H9 (cell line): ENCODE results near the gene PRKAG2. TPM values are rescaled to one million over a fixed set of nuclear protein-coding genes. Genes with fewer than 3 reads are reported as not detected.

ENCODE experiments used
- DNase-seq: peaks from one replicate; pipeline ENCODE4 v3.0.0-alpha.2; 2017
- H2AFZ ChIP-seq: one replicate; pipeline ENCODE4 v1.6.1; 2013; ENCODE audit warnings: mild to moderate bottlenecking, low read length, control low read depth, moderate library complexity
- H2AK5ac ChIP-seq: 2 replicates; pipeline ENCODE4 v1.6.1; 2013; ENCODE audit warnings: low read length, control low read depth, mixed read lengths; ENCODE audit not compliant: insufficient read length
- H2BK120ac ChIP-seq: one replicate; pipeline ENCODE4 v1.6.1; 2013; ENCODE audit warnings: low read depth, mild to moderate bottlenecking, low read length, control low read depth, inconsistent platforms; ENCODE audit not compliant: poor library complexity, severe bottlenecking
- H2BK12ac ChIP-seq: 2 replicates; pipeline ENCODE4 v1.6.1; 2013; ENCODE audit warnings: low read length, control low read depth, mixed read lengths, low read depth; ENCODE audit not compliant: insufficient read length
- H2BK15ac ChIP-seq: 2 replicates; pipeline ENCODE4 v1.6.1; 2013; ENCODE audit warnings: low read depth, low read length, control low read depth
- H2BK20ac ChIP-seq: one replicate; pipeline ENCODE4 v1.6.1; 2013; ENCODE audit warnings: low read depth, mild to moderate bottlenecking, low read length, control low read depth, inconsistent platforms; ENCODE audit not compliant: poor library complexity, severe bottlenecking
- H2BK5ac ChIP-seq: 2 replicates; pipeline ENCODE4 v1.6.1; 2013; ENCODE audit warnings: low read length, control low read depth, mixed read lengths; ENCODE audit not compliant: insufficient read length
- H3K14ac ChIP-seq: 2 replicates; pipeline ENCODE4 v1.6.1; 2013; ENCODE audit warnings: low read length, control low read depth; ENCODE audit not compliant: insufficient read depth
- H3K18ac ChIP-seq: 2 replicates; pipeline ENCODE4 v1.6.1; 2013; ENCODE audit warnings: low read depth, mild to moderate bottlenecking, mixed read lengths, low read length, control low read depth; ENCODE audit not compliant: insufficient read length
- H3K23ac ChIP-seq: 2 replicates; pipeline ENCODE4 v1.6.1; 2013; ENCODE audit warnings: low read length, control low read depth, mixed read lengths, low read depth; ENCODE audit not compliant: insufficient read length
- H3K23me2 ChIP-seq: 2 replicates; pipeline ENCODE4 v1.6.1; 2013; ENCODE audit warnings: low read depth, mild to moderate bottlenecking, mixed read lengths, low read length, control low read depth; ENCODE audit not compliant: insufficient read length, poor library complexity, severe bottlenecking
- H3K27ac ChIP-seq: 2 replicates; pipeline ENCODE4 v1.5.1; 2013; ENCODE audit warnings: low read length, control low read depth, mixed read lengths, low read depth; ENCODE audit not compliant: insufficient read length
- H3K27me3 ChIP-seq: 2 replicates; pipeline ENCODE4 v1.6.1; 2013; ENCODE audit warnings: low read length, control low read depth, inconsistent platforms; ENCODE audit not compliant: insufficient read depth
- H3K4ac ChIP-seq: 2 replicates; pipeline ENCODE4 v1.6.1; 2013; ENCODE audit warnings: low read depth, mild to moderate bottlenecking, control low read depth, inconsistent platforms, low read length, moderate library complexity
- H3K4me1 ChIP-seq: 2 replicates; pipeline ENCODE4 v1.6.1; 2013; ENCODE audit warnings: low read length, control low read depth, inconsistent platforms; ENCODE audit not compliant: insufficient read depth
- H3K4me2 ChIP-seq: 2 replicates; pipeline ENCODE4 v1.6.1; 2013; ENCODE audit warnings: low read length, control low read depth, mixed read lengths; ENCODE audit not compliant: insufficient read length, insufficient read depth
- H3K56ac ChIP-seq: 2 replicates; pipeline ENCODE4 v1.6.1; 2013; ENCODE audit warnings: low read depth, mild to moderate bottlenecking, mixed read lengths, low read length, control low read depth; ENCODE audit not compliant: insufficient read length
- H3K79me1 ChIP-seq: 2 replicates; pipeline ENCODE4 v1.6.1; 2013; ENCODE audit warnings: low read depth, mild to moderate bottlenecking, moderate library complexity, low read length, control low read depth, inconsistent platforms; ENCODE audit not compliant: insufficient read depth, poor library complexity, severe bottlenecking
- H3K79me2 ChIP-seq: 2 replicates; pipeline ENCODE4 v1.6.1; 2013; ENCODE audit warnings: low read length, control low read depth, inconsistent platforms; ENCODE audit not compliant: insufficient read depth
- H3K9ac ChIP-seq: 2 replicates; pipeline ENCODE4 v1.6.1; 2013; ENCODE audit warnings: low read length, control low read depth, mixed read lengths; ENCODE audit not compliant: insufficient read length; ENCODE audit errors: extremely low read depth
- H3K9me3 ChIP-seq: one replicate; pipeline ENCODE4 v1.6.1; 2013; ENCODE audit warnings: low read depth, low read length, inconsistent platforms; ENCODE audit not compliant: control insufficient read depth
- H3T11ph ChIP-seq: one replicate; pipeline ENCODE4 v1.6.1; 2013; ENCODE audit warnings: mild to moderate bottlenecking, low read length, control low read depth, inconsistent platforms
- H4K20me1 ChIP-seq: one replicate; pipeline ENCODE4 v1.6.1; 2013; ENCODE audit not compliant: control insufficient read depth, insufficient read length, insufficient read depth
- H4K5ac ChIP-seq: 2 replicates; pipeline ENCODE4 v1.6.1; 2013; ENCODE audit warnings: low read depth, mild to moderate bottlenecking, mixed read lengths, low read length, control low read depth; ENCODE audit not compliant: insufficient read length
- H4K8ac ChIP-seq: replicated peaks from 2 replicates; pipeline ENCODE4 v1.6.1; 2013; ENCODE audit warnings: low read length, control low read depth, mixed read lengths, low read depth; ENCODE audit not compliant: insufficient read length
- H4K91ac ChIP-seq: 2 replicates; pipeline ENCODE4 v1.6.1; 2013; ENCODE audit warnings: low read depth, mild to moderate bottlenecking, moderate library complexity, mixed read lengths, low read length, control low read depth; ENCODE audit not compliant: insufficient read length
- H3K27ac Mint-ChIP-seq, 3 experiments: 2 replicates in 2 of 3; 3 replicates in 1 of 3; pipeline ENCODE4 v1.8.0; 2020 to 2021; ENCODE audit warnings: mixed read lengths in 3 of 3, mild to moderate bottlenecking in 1 of 3, moderate library complexity in 1 of 3
- H3K27me3 Mint-ChIP-seq: 2 replicates; pipeline ENCODE4 v1.8.0; 2021; ENCODE audit warnings: low read depth, mild to moderate bottlenecking, moderate library complexity, mixed read lengths
- H3K36me3 Mint-ChIP-seq, 3 experiments: 2 replicates in 2 of 3; 3 replicates in 1 of 3; pipeline ENCODE4 v1.8.0; 2020 to 2021; ENCODE audit warnings: low read depth in 3 of 3, mixed read lengths in 3 of 3; ENCODE audit not compliant: insufficient read depth in 1 of 3
- H3K4me1 Mint-ChIP-seq, 2 experiments: 2 replicates each; pipeline ENCODE4 v1.8.0; 2020; ENCODE audit warnings: mixed read lengths in 2 of 2
- H3K4me3 Mint-ChIP-seq, 2 experiments: 2 replicates in 1 of 2; 3 replicates in 1 of 2; pipeline ENCODE4 v1.8.0; 2020 to 2021; ENCODE audit warnings: mild to moderate bottlenecking in 2 of 2, mixed read lengths in 2 of 2, moderate library complexity in 1 of 2
- H3K9me3 Mint-ChIP-seq, 2 experiments: 2 replicates in 1 of 2; 3 replicates in 1 of 2; pipeline ENCODE4 v1.8.0; 2020; ENCODE audit warnings: mild to moderate bottlenecking in 2 of 2, mixed read lengths in 2 of 2, moderate library complexity in 1 of 2
- whole genome bisulfite sequencing: extraction: QIAGEN DNeasy Blood & Tissue Kit; methylation state at CpG from one replicate; pipeline ENCODE4 v1.1.7; 2013; ENCODE audit warnings: missing lambda C conversion rate, low lambda C conversion rate, mixed read lengths; ENCODE audit not compliant: insufficient read length; ENCODE audit errors: extremely low coverage; 5-methylcytosine and 5-hydroxymethylcytosine counted together
- total RNA-seq: library from RNA; stranded (reverse); gene quantifications from 2 replicates; pipeline ENCODE4 v1.2.1, GENCODE V29; 2021
- TF ChIP-seq, protein P1 (sequence below): fragments of 200-600 bp; sonication (generic); conservative IDR thresholded peaks from 3 replicates; pipeline ENCODE4 v1.8.0; 2021; ENCODE audit warnings: antibody characterized with exemption, mild to moderate bottlenecking

PRKAG2 gene
- total RNA-seq, 1 experiment from 2014 or later = 11.8 TPM

- Mint-ChIP-seq H3K27me3 (no peaks in the 10 kb centered on the region; the same call in 1 of the 2 replicates), H3K27ac (no peak overlapping the region; a peak in 1 of 7 replicates), H3K4me1 (peaks cover 22 to 24% of the 10 kb centered on the region in 2 experiments), H3K9me3 (no peaks in the 10 kb centered on the region; a peak in 1 of 5 replicates), H3K4me3 (no peak overlapping the region), H3K36me3 (no peaks in the 10 kb centered on the region)
- Histone ChIP-seq H3K4me2 (no peak overlapping the region), H3K23me2 (no peaks in the 10 kb centered on the region), H4K20me1 (no peaks in the 10 kb centered on the region), H4K8ac (no peak overlapping the region), H2BK12ac (no peak overlapping the region), H2BK120ac (no peak overlapping the region), H3K23ac (no peak overlapping the region), H2BK20ac (no peak overlapping the region), H3K79me1 (no peaks in the 10 kb centered on the region), H3K18ac (no peak overlapping the region), H4K5ac (no peak overlapping the region), H3K9me3 (no peaks in the 10 kb centered on the region), H3K4me1 (no peaks in the 10 kb centered on the region; the same call in 1 of the 2 replicates), H2BK5ac (no peak overlapping the region), H3K79me2 (no peaks in the 10 kb centered on the region), H3K9ac (no peak overlapping the region), H3K56ac (no peak overlapping the region), H3K4ac (no peak overlapping the region), H3T11ph (no peak overlapping the region), H2AFZ (no peak overlapping the region), H2AK5ac (no peak overlapping the region), H4K91ac (no peak overlapping the region), H3K27me3 (no peaks in the 10 kb centered on the region), H3K27ac (no peak overlapping the region), H3K14ac (no peak overlapping the region), H2BK15ac (no peak overlapping the region)
- TF ChIP-seq, protein P1, sequence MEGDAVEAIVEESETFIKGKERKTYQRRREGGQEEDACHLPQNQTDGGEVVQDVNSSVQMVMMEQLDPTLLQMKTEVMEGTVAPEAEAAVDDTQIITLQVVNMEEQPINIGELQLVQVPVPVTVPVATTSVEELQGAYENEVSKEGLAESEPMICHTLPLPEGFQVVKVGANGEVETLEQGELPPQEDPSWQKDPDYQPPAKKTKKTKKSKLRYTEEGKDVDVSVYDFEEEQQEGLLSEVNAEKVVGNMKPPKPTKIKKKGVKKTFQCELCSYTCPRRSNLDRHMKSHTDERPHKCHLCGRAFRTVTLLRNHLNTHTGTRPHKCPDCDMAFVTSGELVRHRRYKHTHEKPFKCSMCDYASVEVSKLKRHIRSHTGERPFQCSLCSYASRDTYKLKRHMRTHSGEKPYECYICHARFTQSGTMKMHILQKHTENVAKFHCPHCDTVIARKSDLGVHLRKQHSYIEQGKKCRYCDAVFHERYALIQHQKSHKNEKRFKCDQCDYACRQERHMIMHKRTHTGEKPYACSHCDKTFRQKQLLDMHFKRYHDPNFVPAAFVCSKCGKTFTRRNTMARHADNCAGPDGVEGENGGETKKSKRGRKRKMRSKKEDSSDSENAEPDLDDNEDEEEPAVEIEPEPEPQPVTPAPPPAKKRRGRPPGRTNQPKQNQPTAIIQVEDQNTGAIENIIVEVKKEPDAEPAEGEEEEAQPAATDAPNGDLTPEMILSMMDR = no peak
- no peak for DNase-seq
- whole genome bisulfite sequencing = no CpG with 5 or more reads among the region's 5 CpGs
These were observed 179.0 kb downstream of the PRKAG2 start for GRCh38 chr7:151697942-151698341.
